ENCODE results near the gene PRSS27. TPM values are rescaled to one million over a fixed set of nuclear protein-coding genes. Genes with fewer than 3 reads are reported as not detected.

The PRSS27 gene
- total and polyA plus RNA-seq, 2 of the 8 experiments (the other 6 are each of a cell fraction or from before 2014, with no cell fraction given): 1.3 to 7.5 TPM

DNA sequence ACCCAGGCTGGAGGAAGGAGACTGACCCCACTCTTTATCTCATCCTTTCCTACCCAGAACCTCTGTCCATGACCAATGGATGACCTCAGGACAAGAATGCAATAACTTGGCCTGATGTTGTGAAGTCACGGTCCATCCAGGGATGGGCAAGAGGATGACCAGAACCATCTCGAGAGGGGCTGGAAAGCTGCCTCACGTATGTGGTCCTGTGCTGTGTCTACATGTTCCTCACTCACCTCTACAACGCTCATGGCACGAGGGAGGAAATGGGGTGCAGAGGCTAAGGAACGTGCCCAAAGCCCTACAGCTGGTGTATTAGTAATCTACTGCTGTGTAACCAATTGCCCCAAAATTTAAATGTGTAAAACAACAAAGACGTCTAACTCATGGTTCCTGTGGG lies 45.0 kb downstream of the PRSS27 start (continued):
- TF ChIP-seq SRF (IDR thresholded peaks at IDR 0.05; ENCODE audit: low read depth, low read length) (no peak), CTBP2 (IDR thresholded peaks at IDR 0.05; ENCODE audit: borderline replicate concordance, insufficient read depth, insufficient read length, low read length) (no peak), SP2 (IDR thresholded peaks at IDR 0.05; ENCODE audit: low read length) (no peak), TBP (IDR thresholded peaks at IDR 0.05; ENCODE audit: low read depth, low read length) (no peak), CBX8 (IDR thresholded peaks at IDR 0.05; ENCODE audit: borderline replicate concordance, low read depth, low read length) (no peak)
- TF ChIP-seq, protein P1, sequence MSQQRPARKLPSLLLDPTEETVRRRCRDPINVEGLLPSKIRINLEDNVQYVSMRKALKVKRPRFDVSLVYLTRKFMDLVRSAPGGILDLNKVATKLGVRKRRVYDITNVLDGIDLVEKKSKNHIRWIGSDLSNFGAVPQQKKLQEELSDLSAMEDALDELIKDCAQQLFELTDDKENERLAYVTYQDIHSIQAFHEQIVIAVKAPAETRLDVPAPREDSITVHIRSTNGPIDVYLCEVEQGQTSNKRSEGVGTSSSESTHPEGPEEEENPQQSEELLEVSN (IDR thresholded peaks at IDR 0.05): no peak
